GM21526 (cell line): ENCODE data around the gene PRDX1.
A peak's percentile ranks its signal among the peaks of the same experiment; 100 is the strongest.
"Not testable (repeated sequence)": the region's sequence is repeated elsewhere in the genome, so short reads cannot be mapped to it uniquely, and the experiment has no call there.

Source experiments
- ATAC-seq: cut with Tn5 transposase; IDR thresholded peaks from one replicate; pipeline ENCODE4 v1.9.1; 2021; ENCODE audit warnings: moderate library complexity; ENCODE audit not compliant: unreplicated experiment, low FRiP score

Gene PRDX1

DNA sequence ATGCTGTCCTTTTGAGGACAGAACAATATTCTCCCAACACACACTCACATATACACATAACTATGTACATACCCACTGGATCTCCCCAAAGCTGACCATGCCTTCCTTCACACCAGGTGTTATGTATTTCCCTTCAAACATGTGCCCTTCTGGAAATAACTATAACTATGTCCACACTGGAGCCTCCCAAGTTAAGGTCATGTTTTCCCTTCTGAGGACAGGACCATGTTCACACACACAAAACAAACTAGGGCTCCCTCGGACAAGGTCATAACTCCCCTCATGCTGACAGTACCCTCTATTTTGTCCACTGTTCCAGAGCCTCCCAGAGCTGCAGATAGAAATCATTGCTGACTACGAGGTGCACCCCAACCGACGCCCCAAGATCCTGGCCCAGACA, 13.8 kb downstream of the PRDX1 start:
- ATAC-seq = no peak

DNA sequence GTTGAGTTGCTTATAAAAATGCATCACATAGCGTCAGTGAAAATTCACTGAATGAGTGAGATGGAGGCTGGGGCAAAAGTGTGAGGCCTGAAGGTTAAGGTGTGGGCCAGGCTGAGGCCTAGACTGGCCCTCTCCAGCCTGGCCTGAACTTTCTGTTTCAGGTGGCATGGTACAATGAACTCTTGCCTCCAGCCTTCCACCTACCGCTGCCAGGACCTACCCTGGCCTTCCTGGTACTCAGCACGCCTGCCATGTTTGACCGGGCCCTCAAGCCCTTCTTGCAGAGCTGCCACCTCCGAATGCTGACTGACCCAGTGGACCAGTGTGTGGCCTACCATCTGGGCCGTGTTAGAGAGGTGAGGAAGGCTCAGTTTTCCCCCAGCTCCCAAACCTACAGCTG, 14.5 kb downstream of the PRDX1 start:
- ATAC-seq = no peak

DNA sequence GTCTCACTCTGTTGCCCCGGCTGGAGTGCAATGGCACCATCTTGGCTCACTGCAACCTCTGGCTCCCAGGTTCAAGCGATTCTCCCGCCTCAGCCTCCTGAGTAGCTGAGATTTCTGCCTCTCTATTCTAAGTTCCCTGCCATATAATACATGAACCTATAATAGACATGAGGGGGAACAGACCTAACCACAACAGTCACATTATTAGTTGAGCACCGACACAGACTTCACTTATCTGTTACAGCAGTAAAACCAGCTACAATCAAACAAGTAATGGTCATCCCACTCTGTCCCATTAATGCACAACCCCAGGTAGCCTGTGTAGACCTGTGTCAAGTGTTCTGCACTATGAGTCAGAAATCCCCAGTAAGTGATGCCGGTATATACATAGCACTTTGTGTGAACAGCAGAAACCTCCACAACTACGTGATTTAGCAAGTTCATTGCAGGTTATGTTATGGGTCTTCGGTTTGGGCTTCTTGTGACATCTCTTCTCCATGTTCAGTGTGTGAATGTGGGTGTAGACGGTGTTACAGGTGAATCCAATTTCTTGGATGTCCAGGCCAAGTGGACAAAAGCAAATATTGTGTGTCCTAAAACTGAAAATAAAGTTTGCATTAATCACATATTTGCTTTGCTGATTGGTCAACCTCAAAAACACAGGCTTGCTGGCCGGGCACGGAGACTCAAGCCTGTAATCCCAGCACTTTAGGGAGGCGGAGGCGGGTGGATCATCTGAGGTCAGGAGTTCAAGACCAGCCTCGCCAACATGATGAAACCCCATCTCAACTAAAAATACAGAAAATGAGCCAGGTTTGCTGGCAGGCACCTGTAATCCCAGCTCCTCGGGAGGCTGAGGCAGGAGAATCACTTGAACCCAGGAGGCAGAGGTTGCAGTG, 18.0 kb downstream of the PRDX1 start:
- no peak for ATAC-seq

DNA sequence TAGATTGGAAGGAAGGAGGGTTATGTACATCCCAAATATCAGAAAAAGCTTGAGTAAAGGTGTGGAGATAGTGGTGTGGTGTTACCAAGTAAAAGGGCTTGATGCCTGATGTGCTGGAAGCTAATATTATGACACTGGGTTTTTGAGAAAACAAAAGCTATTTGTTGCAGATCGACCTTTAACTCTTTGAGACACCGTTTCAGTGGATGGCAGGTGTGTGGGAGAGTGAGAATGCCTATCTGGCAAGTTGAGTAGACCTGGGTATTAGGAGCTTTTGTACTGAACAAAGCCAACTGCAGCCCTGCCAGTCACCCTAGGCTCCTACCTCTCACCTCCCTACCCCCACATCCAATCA, 20.2 kb downstream of the PRDX1 start:
- no peak for ATAC-seq

DNA sequence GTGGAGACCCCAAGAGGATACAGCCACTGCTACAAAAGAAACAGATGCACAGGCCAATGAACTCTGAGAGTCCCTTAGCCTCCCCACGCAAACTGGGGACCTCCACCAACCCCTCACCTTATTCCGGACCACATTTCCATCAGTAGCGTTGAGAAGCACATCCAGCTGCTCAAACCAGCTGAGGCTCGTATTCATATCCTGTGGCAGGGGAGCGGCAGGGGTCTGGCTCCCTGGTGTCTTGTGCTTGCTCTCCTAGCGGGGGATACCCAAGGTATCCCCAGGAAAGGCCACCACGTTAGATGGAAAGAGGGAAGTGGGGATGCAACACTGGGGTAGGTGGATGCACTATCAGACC, 22.3 kb downstream of the PRDX1 start:
- ATAC-seq = peak; percentile 15

DNA sequence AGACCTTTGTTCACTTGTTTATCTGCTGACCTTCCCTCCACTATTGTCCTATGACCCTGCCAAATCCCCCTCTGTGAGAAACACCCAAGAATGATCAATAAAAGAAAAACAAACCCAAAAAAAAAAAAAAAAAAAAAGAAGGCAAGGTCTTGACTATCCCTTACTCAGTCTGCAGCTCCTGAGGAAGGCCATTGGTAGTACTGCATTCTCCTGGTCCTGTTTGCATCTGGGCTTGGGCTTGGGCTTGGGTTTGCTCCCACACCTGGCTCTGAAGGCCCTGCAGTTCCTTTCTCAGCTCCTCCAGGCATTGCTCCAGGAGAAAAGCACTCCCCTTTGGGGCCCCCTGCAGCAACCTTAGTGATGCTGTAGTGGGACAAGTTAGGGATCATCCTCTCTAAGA, 23.4 kb downstream of the PRDX1 start:
- ATAC-seq = no peak

DNA sequence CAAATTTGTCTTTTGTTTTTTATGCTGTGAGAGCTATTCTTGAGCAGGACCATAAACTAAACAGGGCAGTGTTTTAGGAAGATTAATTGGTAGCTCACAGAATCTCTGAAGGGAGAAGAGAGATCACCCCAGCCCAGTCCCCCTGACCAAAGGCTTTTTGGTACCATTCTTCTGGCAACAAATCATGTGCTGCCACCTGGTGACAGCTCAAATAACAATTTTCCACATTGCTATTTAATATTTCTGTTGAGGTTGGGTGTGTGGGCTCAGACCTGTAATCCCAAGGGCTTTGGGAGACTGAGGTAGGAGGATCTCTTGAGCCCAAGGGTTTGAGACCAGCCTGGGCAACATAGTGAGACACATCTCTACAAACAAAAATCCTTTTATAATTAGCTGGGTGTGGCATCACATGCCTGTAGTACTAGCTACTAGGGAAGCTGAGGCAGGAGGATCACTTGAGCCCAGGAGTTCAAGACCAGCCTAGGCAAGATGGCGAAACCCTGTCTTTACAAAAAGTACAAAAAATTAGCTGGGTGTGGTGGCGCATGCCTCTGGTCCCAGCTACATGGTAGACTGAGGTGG, 28.5 kb downstream of the PRDX1 start:
- ATAC-seq = no peak

DNA sequence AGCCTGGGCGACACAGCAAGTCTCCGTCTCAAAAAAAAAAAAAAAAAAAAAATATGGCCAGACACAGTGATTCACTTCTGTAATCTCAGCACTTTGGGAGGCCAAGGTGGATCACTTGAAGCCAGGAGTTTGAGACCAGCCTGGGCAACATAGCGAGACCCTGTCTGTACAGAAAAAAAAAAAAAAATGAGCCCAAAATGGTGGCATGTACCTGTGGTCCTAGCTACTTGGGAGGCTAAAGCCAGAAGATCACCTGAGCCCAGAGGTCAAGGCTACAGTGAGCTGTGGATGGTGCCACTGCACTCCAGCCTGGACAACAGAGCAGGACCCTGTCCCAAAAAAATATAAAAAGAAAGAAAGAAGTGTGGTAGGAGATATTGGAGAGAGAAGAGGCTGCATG, 29.0 kb downstream of the PRDX1 start:
- no peak for ATAC-seq

DNA sequence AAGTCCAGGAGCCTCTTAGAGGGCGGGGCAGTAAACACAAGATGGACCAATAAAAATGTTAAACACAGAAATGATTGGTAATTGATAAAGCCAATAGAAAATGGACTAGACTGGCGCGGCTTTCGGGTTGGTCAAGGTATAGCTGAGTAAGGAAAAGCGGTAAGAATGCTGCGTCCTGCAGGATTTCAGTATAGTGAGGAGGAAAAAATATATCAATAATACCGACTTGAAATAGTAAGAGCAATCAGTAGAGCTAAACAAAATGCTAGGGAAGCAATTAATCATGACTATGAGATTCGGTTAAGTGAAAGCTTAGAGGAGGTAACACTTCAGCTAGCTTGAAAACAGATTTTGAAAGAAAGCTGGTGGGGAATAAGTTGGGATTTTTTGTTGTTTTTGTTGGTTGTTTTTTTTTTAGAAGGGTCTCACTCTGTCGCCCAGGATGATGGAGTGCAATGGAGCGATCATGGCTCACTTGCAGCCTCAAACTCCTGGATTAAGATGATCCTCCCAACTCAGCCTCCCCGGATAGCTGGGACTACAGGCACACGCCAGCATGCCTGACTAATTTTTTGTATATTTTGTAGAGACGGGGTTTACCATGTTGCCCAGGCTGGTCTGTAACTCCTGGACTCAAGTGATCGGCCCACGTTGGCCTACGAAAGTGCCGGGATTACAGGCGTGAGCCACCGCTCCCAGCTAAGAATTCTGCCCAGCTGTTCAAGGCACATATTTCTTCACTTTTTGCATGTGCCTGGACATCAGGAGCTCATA, 30.0 kb downstream of the PRDX1 start:
- no peak for ATAC-seq

DNA sequence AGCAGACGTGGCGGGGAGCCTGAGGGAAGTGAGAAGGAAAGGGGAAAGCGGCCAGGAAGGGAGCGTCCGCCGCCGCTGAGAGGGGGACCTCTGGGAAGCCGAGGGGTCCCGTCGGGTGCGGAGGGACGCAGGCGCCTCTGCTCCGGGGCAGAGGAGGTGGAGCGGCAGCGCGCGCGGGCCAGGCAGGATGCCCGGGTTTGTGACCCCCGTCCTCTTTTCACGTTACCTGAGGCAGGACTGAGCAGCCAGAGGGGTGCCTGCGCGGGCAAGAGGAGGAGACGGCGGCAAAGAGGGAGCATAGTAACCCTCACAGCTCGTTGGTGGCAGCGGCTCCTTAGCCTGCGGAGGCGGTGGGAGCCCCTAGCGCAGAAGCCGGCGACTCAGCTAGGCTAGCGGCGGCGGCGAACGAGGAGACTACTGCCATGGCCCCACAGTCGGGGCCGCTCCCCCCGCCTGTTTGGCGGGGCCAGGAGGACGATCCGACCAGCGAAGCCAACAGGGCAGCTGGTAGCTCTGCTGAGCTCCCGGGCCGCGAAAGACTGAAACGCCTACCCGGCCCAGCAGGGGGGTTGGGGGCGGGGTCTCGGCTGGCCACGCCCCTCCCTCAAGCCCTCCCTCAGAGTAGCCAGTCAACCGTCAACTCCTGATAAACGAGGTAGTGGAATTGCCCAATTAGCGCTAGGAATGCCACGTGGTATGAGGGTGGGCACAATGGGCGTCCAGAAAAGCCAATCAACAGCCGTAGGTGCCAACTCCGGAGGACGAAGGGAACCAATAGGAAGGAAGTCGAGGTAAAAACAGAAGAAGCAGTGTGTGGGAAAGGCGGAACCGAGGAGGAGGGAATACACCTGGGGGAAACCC, 30.8 kb downstream of the PRDX1 start, which contains the start of gene TESK2:
Gene TESK2, minus strand, starts transcription at position 538 of the 861 bp plus-strand sequence. CDS start 33,378 bp downstream, outside the sequence.
- ATAC-seq = peak; percentile 76

DNA sequence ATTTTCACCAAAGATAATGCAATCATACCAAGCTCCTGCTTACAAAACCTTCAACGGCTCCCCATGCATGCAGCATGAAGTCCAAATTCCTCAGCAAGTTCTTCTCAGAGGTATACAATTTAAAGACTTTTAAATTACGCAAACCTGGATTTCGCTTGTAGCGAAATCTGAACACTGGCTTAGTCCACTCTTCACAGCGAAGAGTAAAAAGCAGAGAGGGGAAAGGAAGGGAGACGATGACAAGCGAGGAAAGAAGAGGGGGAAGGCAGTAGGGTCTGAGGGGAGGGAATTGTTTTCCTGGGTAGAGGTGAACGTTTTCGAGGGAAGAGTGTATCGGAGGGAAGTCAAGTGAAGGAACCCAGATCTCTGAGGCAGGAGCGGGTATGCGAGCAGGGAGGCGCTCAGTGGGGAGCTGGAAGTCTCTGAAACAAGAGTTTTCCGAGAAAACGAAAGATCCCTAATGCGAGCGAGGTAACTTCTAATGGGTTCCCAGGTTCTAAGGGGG, 31.5 kb downstream of the PRDX1 start:
- ATAC-seq = no peak

DNA sequence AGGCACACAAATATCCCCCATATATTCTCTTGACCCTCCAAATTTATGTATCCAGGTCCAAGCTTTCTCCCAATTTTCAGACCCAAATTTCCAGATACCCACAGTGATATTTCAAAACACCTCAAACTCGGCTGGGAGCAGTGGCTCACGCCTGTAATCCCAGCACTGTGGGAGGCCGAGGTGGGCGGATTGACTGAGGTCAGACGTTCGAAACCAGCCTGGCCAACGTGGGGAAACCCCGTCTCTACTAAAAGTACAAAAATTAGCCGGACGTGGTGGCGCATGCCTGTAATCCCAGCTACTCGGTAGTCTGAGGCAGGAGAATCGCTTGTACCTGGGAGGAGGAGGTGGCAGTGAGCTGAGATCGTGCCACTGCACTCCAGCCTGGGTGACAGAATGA, 32.3 kb downstream of the PRDX1 start:
- not testable (repeated sequence) for ATAC-seq

DNA sequence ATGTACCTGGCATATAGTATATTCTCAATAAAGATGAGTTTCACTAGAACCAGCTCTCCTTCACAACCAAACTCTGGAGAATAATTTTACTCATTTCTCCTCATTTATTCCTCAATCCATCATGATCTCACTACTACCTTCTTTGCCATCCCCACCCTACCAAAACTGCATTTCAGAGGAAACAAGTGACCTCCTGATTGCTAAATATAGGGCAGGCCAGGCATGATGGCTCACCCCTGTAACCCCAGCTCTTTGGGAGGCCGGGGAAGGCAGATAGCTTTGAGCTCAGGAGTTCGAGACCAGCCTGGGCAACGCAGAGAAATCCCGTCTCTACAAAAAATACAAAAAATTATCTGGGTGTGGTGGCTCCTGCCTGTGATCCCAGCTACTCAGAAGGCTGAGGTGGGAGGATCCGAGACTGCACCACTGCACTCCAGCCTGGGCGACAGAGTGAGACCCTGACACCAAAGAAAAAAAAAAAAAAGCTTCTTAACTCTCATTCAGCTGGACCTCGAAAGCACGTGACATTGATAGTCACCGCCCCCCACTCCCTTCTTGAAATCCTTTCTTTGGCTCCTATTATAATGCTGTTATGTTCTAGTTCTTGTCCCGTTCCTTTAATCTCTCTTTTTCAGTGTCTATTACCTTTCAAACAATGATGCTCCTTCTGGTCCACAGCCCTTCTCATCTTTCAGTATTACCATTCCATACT, 32.9 kb downstream of the PRDX1 start:
- no peak for ATAC-seq

DNA sequence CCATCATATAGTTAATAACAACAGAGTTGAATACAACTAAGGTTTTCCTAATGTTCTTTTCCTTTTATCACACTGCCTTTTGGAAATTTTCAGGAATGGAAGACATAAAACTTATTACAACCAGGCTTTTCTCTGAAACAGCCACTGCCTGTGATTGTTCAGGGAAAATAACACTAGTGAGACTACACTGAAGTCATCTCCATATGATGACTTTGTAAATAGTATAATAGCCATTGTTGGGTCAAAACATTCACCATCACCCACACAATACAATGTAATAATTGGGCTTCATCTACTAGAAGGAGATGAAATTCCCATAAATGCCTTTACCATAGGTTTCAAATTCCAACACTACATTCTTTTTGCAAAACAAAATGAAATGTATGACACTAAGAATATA, 35.7 kb downstream of the PRDX1 start:
- ATAC-seq = no peak

DNA sequence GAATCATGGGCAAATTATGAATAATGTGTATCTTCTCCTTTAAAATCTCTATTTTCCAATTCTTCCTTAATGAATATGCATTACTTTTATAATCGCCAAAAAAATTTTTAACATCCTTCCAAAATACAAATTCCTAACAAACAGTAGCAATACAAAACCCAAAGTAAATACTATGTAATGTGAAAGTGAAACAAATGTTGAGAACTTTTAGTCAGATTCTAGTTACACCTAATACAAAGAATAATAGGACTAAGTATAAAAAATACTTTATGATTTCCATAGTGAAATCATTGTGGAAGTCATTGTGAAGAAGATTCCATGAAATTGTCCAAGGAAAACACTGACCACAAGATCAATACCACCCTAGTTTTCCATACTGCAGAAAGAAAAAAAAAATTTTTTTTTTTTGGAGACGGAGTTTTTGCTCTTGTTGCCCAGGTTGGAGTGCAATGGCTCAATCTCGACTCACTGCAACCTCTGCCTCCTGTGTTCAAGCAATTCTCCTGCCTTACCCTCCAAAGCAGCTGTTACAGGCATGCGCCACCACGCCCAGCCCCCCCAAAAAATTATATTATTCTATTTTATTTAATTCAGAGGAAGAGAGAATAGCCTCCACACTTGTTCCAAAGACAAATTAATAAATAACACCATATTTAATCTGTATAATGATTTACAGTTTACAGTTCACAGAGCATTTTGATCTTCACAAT, 42.5 kb downstream of the PRDX1 start:
- no peak for ATAC-seq

DNA sequence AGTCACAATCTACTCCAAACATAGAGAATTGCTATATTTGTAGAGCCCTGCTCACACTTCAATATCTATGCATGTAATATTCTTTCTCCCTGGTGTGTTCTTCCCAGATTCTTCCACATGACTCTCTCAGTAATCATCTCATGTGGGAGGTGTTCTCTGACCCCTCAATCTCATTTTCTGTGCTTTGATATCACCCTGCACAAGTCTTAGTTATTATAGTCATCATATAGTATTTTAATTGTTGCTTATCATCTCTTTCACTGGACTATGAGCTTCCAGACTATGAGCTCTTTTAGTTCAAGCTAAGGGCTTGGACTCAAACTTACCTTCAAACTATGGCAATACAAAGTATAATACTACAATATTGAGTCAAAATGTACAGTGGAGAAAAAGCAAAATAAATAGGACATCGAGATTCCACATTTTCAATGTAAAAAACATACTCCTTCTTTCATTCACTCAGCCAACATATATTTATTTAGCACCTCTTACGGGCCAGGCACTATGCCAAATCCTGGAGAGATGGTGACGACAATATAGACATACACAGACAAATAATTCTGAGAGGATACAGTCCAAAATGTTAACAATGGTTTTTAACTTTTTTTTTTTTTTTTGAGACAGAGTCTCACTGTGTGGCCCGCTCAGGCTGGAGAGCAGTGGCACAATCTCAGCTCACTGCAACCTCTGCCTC, 43.4 kb downstream of the PRDX1 start:
- no peak for ATAC-seq

DNA sequence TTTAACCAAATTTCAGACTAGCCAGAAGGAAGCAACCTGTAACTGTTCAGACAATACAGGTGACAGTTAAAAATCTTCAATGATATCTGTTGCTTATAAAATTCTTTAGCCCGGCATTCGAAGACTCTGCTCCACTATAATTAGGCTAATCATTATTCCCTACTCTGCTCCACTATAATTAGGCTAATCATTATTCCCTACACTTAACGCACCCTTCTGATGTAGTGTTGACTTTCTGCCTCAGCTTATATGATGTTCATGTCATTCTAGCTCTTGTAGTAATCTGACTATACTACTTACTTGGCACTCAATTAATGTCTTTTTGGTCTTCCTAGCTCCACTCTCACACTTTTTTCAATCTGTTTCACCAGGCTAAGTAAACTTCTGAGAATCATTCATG, 44.0 kb downstream of the PRDX1 start:
- ATAC-seq = no peak

DNA sequence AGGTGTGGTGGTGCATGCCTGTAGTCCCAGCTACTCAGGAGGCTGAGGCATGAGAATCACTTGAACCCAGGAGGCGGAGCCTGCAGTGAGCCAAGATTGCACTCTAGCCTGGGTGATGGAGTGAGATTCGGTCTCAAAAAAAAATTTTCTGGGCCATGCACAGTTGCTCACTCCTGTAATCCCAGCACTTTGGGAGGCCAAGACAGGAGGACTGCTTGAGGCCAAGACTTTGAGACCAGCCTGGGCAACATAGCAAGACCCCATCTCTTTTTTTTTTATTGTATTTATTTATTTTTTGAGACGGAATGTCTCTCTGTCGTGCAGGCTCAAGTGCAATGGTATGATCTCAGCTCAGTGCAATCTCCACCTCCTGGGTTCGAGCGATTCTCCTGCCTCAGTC, 47.5 kb downstream of the PRDX1 start:
- ATAC-seq = not testable (repeated sequence)

DNA sequence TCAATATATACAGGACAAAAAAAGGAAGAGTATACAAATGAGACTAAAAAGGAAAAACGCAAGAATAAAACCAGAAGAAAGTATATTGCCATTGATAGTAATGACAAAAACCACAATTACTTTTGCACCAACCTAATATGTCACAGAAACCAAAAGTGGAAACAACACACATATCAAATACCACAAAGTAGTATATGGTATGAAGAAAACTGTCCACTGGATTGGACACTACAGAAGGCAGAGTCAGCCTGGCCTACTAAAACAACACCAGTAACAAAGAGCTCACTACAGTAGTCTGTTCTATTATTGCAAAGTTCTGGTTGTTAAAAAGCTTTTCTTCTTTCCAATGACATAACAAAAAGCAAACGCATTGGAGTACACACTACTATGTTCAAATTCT, 48.4 kb downstream of the PRDX1 start:
- no peak for ATAC-seq
